ENCODE data around the gene AHSG.

- TF ChIP-seq POLR2A (IDR thresholded peaks at IDR 0.05) (no peak), CTCF (IDR thresholded peaks at IDR 0.05) (no peak)
Measured at GRCh38 chr3:186639778-186640472, 27.1 kb downstream of the AHSG start, which contains the start of gene FETUB.

Data from adrenal gland (tissue), 5 donors.